GM12801 (cell line): Measurements from ENCODE around the gene ATN1.

ENCODE experiments used
- TF ChIP-seq, protein P1 (sequence below): IDR thresholded peaks from one replicate; pipeline ENCODE4 v1.5.1; 2011; ENCODE audit warnings: control low read depth; ENCODE audit not compliant: insufficient read length; ENCODE audit errors: extremely low read depth

ATN1 gene

DNA sequence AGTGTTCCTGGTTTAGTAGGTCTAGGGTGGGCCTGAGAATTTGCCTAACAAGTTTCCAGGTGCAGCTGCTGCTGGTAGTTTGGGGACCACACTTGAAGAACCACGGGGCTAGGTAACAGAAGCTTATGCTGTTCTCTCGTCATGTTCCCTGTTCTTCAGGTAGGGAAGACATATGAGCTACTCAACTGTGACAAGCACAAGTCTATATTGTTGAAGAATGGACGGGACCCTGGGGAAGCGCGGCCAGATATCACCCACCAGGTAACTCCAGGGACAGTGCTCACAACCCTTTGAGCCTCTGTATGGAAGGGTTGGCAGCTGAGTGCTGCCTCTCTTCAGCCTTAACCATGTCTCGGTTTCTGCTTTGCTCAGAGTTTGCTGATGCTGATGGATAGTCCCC lies 46.4 kb downstream of the ATN1 start:
- TF ChIP-seq, protein P1, sequence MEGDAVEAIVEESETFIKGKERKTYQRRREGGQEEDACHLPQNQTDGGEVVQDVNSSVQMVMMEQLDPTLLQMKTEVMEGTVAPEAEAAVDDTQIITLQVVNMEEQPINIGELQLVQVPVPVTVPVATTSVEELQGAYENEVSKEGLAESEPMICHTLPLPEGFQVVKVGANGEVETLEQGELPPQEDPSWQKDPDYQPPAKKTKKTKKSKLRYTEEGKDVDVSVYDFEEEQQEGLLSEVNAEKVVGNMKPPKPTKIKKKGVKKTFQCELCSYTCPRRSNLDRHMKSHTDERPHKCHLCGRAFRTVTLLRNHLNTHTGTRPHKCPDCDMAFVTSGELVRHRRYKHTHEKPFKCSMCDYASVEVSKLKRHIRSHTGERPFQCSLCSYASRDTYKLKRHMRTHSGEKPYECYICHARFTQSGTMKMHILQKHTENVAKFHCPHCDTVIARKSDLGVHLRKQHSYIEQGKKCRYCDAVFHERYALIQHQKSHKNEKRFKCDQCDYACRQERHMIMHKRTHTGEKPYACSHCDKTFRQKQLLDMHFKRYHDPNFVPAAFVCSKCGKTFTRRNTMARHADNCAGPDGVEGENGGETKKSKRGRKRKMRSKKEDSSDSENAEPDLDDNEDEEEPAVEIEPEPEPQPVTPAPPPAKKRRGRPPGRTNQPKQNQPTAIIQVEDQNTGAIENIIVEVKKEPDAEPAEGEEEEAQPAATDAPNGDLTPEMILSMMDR: no peak

DNA sequence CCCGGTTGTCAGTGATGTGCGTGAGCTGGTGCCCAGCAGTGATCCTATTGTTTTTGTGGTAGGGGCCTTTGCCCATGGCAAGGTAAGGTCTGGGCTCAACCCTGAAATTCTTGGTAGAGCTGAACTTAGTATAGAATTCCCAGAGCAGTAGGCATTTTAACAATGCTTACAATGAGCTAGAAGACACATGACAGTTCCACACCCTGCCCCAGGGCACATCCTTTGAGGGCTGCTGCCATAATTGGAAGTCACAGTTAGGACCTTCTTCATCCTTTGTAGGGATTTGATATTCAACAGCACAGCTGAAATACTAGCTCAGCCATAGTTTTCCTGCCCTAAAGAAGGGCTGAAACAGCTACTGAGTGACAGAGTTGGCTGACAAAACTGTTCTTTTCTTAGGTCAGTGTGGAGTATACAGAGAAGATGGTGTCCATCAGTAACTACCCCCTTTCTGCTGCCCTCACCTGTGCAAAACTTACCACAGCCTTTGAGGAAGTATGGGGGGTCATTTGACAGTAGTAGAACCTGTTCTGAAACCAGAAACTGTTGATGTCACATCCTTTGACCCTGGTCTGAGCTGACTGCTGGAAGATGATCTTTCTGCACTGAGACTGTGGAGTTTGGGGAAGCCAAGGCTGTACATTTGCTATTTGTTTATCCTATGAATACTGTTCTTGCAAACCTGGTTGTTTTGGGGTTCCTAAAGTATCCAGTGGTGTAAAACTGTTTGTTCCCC lies 47.7 kb downstream of the ATN1 start:
- TF ChIP-seq, protein P1: no peak

DNA sequence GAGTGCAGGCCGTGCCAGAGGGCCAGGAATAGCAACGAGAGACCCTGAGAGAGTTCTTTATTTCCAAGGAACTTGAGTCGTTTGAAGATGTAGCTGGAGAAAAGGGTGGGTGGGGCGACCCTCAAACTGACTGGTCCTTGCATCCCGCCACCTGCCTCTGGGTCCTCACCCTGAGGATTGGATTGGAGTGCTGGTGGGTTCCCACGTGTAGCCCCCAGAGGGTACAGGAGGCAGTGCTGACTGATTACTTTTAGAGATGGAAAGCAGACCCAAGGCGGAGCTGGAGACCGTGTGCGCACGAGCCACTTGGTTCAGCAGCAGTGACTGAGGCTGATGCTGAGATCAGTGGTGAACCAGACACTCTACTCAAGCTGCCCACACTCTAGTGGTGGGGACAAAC lies 49.9 kb downstream of the ATN1 start:
- TF ChIP-seq, protein P1: no peak

DNA sequence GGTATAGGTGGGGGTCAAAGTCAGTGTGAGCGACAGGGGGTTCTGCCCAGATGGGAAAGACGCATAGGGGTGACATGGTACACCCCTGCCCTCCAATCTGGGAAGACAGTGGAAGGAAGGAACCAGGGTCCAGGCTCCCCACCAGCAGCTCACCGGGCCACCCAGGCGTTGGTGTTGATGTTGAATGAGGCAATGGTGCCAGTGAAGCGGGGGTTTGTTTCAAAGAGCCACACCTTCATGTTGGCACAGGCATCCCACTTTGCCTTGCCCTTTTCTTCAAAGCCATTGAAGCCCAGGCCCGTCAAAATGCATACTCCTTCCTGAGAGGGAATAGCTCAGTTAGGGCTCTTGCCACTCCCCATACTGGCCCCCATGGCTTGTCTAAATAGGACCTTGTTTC lies 50.4 kb downstream of the ATN1 start:
- TF ChIP-seq, protein P1: no peak

DNA sequence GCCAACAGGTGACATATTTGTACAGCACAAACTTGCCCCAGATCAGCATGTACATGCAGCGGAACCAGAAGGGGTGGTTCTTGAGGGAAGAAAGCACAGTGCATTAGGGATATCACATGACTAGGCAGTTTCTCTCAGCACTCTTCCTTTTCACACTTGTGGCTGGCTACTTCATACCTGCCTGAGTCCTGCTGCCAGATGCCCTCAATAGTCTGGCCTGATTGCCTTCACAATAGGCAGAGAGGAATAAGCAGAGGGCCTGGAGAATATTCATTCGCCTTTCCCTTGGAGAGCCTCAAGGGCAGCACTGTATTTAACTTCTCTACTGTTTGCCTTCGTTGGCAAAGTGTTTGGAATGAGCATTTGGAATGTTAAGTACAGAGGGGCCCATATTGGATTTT lies 50.9 kb downstream of the ATN1 start:
- TF ChIP-seq, protein P1: no peak

DNA sequence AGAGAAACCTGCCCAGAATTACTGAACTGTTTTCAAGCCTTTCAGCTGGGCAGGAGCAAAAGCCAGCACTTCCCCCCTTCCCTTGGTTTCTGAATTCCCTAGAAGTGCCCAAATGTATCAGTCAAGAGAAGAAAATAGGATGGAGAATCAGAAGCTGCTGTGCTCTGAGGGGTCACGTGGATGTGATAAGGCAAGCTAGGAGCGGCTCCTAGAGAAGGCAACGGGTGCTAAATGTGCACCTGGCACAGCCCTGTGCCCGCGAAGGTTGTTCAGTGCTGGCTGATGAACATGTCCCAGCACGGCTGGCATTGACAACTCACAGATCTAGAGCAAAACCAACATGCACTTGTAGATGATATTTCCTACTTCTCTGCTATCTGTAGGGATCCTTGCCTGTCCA lies 51.3 kb downstream of the ATN1 start:
- TF ChIP-seq, protein P1: no peak

DNA sequence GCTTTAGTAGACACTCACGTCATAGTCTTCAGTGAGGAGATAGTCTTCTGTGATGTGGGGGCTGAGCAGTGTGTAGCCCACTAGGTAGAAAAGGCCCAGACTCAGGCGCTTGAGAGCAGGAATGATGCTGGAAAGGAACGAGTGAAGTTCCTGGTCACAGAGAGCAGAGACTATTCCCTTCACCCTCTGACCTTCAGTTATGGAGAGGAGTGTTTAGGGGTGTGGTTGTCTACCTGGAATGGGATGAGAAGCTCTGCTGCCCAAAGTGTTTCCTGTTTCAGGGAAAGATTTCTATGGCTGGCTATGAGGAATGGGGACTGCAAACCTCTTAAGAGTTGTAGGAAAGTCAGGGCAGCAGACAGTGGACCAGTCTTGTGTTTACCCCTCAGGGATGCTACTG lies 51.7 kb downstream of the ATN1 start:
- TF ChIP-seq, protein P1: no peak
